Measurements from ENCODE around the gene ACAP3.

The ACAP3 gene

GRCh38 chr1:1313500-1314236 lies 5.9 kb upstream of the ACAP3 start:
- no peak for DNase-seq

DNA sequence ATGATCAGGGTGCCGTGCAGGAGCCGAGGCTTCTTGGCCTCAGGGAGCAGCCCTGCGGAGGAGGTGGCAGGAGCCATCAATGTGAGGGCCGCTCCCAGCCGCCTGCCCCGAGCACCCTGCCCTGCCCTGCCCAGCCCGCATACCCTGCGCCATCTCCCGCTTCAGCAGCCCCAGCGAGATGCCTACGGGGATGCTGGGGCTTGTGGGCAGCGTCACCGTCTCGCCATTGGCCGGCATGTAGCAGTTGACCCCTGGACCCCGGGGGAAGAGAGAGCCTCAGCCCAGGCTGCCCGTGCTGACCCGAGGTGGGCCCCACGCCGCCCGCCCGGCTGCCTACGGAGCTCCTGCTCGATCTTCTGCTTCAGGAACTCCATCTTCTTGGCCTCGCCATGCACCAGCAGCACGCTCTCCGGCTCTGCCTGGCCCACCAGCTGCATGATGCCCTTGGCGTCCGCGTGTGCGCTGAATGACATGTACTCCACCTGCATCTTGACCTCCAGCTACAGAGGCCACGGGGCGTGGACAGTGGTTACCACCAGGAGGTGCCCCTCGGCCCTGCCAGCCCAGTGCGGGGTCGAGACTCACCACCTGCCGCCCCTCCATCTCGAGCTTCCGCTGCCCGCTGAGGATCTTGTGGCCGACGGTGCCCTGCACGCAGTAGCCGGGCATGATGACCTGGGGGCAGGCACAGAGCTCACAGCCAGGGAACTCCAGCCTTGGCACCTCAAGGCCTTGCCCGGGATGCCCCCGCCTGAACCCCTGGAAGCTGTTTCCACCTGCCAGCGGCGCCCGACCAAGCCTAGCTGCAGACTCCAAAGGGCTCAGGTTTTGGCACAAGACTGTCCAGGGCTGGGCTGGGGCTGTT lies 5.0 kb upstream of the ACAP3 start:
- DNase-seq = no peak

GRCh38 chr1:1311107-1312104 lies 3.7 kb upstream of the ACAP3 start:
- no peak for DNase-seq

GRCh38 chr1:1310476-1311053 lies 2.8 kb upstream of the ACAP3 start:
- no peak for DNase-seq

DNA sequence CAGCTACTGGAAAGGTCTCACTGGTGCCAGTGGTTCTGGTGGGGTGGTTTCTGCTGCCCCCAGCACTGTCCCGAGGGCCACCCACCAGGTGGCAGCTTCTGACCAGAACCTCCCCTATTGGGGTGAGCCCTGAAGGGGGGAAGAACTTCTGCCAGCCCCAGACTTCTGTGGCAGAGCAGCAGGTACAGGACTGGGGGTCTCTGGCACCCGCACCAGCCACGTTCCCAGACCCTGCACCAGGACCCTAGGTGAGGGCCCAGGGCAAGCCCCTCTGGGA lies 2.3 kb upstream of the ACAP3 start:
- no peak for DNase-seq

DNA sequence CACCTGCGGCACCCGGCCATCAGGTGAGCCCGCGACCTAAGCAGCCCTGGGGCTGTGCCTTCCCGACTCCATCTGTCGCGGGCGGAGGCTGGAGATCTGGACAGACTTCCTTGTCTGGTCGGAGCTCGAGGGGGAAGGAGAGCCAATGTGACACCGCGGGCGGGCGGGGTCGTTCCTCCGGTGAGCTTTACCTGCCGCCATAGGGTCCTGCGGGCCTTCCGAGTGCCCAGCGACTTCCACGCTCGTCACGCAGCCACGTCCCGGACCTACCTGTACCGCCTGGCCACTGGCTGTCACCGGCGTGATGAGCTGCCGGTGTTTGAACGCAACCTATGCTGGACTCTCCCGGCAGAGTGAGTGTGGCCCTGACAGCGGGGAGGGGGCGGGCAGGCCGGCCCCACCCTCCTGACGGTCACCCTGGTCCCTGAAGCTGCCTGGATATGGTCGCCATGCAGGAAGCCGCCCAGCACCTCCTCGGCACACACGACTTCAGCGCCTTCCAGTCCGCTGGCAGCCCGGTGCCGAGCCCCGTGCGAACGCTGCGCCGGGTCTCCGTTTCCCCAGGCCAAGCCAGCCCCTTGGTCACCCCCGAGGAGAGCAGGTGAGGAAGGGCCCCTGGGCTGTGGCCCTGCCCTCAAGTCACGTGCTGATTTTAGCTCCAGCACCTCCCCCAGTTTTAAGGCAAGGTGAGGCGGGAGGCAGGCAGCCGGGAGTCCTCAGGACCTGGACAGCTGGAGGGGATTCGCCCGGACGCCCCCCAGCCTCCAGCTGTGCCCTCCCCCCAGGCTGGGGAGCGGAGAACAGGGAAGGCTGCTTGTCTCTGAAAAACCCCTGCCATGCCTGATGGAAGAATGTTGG lies 1.8 kb upstream of the ACAP3 start:
- no peak for DNase-seq

DNA sequence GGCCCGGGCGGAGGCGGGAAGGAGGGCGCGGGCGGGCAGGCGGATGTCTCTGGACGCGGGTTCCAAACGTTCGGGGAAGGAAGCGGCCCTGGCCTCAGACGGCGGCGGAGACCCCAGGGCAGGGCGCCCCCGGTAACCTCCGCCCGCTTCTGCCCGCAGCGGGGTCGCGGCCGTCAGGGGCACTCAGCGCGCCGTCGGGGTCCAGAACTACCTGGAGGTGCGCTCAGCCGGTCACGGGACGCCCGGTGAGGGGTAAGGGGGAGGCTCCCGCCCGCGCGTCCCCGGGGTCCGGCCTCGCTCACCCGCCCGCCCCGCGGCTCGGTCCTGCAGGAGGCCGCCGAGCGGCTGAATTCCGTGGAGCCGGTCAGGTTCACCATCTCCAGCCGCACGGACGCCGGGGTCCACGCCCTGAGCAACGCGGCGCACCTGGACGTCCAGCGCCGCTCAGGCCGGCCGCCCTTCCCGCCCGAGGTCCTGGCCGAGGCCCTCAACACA lies 1.1 kb upstream of the ACAP3 start:
- DNase-seq = no peak

DNA sequence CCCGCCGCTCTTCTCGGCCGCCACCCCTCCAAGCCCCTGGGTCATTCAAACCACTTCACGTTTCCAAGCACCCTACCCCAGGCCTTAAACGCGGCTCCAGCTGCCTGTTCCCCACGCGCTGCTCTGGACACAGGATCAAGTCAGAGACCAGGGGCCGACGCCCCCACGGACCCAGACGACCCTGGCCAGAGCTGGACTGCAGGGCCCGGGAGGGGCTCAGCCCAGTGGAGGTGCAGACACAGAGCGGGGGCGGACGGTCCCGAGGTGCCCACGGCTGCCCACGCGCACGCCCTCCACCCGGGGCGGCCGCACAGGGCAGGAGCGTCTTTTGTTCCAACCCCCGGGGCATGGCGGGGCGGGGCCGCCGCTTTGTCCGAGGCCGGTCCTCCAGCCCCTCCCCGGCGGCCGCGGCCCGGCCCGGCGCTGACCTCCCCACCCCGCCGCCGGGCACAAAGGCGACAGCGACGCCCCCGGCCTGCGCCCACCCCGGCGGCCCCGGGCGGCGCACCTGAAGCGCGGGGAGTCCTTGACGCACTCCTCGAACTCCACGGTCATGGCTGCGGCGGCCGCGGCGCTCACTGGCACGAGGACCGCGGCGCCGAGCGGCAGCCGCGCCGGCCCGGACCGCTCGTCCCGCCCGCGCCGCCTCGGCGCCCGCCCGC lies 338 bp downstream of the ACAP3 start:
- DNase-seq = no peak

DNA sequence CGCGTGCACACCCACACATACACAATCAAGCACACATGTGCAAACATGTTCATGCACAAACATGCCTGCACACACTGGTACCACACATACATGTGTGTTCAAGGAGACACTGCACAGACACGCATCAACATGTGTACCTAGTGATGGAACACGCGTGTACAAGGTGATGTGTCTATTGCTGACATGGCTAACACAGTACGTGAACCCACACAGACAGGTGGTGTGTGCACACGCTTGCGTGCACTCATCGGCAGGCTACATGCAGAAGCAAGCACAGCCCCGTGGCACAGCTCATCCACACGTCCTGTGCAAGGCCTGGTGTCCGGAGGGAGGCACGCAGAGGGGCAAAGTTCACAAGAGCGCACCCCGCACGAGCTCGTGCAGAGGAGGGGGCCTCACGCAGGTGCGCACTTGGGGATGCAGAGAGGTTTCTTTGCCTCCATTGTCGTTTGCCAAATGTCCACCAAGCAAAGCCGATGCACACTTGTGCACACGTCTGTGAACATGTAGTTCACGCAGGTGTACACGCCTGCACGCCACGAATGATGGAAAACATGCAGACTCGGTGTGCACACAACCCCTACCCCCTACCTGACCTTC lies 969 bp downstream of the ACAP3 start:
- no peak for DNase-seq

- no peak for DNase-seq
Observed at GRCh38 chr1:1306070-1306660, 1.6 kb downstream of the ACAP3 start.

DNA sequence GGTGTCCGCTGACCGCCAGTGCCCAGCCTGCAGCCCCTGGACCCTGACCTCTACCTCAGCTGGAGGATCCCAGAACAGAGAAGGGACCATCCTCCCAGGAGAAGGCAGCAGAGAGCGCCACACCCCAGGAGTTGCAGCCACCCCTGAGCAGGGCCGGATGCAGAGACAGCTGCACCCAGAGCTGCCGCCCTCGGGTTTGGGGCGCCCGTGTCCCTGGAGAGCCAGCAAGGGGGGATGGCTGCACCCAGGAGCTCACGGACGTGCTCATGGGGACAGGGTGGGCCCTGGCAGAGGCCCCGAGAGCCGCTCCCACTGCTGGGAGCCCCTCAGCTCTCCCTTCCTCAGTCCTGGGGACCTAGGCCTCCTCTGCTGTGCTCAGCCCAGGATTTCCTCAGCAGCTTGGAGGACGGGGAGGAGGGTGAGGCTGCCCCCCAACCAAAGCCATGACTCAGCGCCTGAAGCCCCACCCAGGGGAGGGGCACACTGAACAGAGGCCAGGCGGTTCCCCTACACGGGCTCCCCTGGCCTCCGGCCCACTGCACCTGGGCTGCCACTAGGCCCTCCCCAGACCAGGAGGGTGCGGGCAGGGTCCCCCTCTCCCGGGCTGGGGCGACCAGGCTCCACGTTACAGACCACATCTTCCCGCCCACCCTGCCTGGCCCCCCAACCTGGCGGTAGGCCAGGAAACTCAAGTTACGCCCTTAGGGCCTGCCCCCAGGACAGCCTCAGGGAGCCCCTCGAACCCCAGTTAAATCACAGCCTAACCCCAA lies 2.2 kb downstream of the ACAP3 start:
- DNase-seq = no peak

GRCh38 chr1:1304331-1305299 lies 3.1 kb downstream of the ACAP3 start:
- DNase-seq = peak in 1 of 2 experiments; percentile 49

DNA sequence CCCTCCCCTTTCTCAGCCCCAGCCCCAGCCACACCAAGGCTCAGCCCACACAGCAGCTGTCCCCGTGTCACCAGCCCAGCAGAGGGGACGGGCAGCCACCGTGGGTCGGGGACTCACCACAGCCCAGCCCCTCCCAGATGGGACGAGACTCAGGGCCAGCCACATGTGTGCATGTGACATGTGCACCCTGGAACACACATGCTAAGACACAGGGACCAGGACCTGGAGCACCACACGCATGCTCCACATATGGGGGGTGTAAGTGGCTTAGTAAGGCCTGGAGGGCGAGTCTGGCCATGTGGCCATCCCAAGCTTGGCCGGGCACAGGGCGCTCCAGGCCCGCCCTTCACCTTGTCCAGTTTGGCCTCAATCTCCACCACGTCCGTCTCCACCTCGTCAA lies 4.0 kb downstream of the ACAP3 start:
- no peak for DNase-seq

- no peak for DNase-seq
Observed at GRCh38 chr1:1302951-1303509, 4.7 kb downstream of the ACAP3 start.

DNA sequence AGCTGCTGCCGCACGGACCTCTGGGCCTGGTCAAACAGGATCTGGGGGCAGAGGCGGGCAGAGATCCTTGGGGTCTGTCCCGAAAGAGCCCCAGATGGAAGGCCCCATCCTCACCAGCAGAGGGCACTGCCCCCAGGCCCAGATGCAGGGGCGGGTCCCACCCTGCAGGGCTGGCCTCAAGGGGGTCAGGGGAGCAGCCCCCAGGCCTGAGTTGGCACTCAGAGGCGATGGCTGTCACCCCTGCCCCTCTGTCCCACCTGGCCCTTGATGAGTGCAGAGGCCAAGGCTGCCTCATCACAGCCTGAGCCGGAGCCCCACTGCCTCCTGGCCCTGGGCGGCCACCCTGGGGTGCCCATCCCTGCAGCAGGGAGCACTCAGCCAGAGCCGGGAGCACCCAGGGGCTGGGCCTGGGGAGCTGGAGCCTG lies 5.7 kb downstream of the ACAP3 start:
- DNase-seq = no peak

DNA sequence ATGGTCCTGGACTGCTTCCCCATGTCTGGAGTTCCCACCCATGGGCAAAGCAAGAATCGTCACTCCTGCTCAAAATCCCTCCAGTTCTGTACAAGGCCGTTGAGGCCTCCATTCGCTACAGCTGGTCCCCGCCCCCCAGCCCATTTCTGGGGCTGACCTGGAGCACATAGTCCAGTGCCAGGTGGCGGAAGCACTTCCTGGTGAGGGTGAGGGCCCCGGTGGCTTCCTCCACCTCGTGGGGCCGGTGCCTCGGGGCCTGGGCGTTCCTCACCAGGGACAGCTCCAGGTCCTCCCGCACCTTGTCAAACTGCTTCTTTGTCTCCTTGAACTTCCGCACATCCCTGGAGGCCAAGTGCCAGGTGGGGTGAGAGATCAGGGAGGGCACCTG lies 7.4 kb downstream of the ACAP3 start:
- no peak for DNase-seq

DNA sequence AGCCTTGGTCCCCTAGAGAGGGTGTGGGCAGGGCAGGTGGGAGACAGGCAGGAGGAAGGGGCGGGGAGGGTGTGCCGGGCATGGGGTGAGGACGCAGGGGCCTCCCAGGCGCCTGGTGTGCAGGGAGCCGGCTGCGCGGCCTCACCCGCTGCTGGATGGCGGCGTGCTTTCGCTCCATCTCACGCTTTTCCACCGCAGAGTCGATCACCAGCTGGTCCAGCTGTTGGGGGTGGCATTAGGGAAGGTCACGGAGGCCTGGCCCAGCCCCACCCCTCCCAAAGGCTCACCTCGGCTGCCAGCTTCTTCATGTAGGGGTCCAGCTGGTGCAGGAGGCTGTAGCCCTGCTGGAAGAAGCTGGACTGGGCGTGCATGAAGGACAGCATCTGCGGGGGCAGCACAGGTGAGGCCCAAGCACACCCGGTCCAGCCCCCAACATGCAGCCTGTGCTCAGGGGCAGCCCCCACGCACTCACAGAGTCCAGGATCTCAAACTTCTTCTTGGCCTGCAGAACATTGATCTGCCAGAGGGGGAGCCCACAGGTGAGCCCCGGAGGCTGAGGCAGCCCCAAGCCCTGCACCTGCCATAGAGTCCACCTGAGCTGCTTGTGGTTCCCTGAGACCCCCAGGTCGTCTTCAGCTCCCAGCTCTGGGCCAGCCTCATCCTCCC lies 7.9 kb downstream of the ACAP3 start:
- DNase-seq = no peak

Measured in NCI-H187 (cell line).